HG03108 (cell line): ENCODE measurements around the gene DZIP1L.
"Not testable (repeated sequence)": the region's sequence is repeated elsewhere in the genome, so short reads cannot be mapped to it uniquely, and the experiment has no call there.

ENCODE experiments used
- ATAC-seq: cut with Tn5 transposase; IDR thresholded peaks from one replicate; pipeline ENCODE4 v1.9.1; 2021; ENCODE audit warnings: moderate library complexity; ENCODE audit not compliant: unreplicated experiment

DZIP1L gene

GRCh38 chr3:138114988-138115971 is at the start of gene DZIP1L:
TSS of gene DZIP1L (minus strand) at chr3:138115608. CDS start at chr3:138103971, 11,637 bp downstream.
- peak; percentile 89 for ATAC-seq

- ATAC-seq, result no peak
These were observed 49.7 kb upstream of the DZIP1L start for GRCh38 chr3:138165061-138165460.

- ATAC-seq, result no peak
These were observed 42.3 kb upstream of the DZIP1L start for GRCh38 chr3:138157743-138158142.

GRCh38 chr3:138154534-138154933 is 39.1 kb upstream of the DZIP1L start:
- no peak for ATAC-seq

GRCh38 chr3:138148503-138148902 is 33.1 kb upstream of the DZIP1L start:
- no peak for ATAC-seq

- not testable (repeated sequence) for ATAC-seq
These were observed 26.8 kb upstream of the DZIP1L start for GRCh38 chr3:138142181-138142580.

GRCh38 chr3:138140940-138141339 is 25.5 kb upstream of the DZIP1L start:
- ATAC-seq, result no peak

- ATAC-seq, result no peak
These were observed 24.3 kb upstream of the DZIP1L start for GRCh38 chr3:138139691-138140090.

GRCh38 chr3:138137861-138138260 is 22.5 kb upstream of the DZIP1L start:
- ATAC-seq, result no peak

- no peak for ATAC-seq
These were observed 20.8 kb upstream of the DZIP1L start for GRCh38 chr3:138136201-138136600.

GRCh38 chr3:138135833-138136194 is 20.4 kb upstream of the DZIP1L start:
- ATAC-seq, result no peak

GRCh38 chr3:138135146-138135832 is 19.9 kb upstream of the DZIP1L start:
- no peak for ATAC-seq

GRCh38 chr3:138132239-138132638 is 16.8 kb upstream of the DZIP1L start, which contains the start of gene A4GNT:
TSS of gene A4GNT (minus strand) at chr3:138132390. CDS start at chr3:138131256, 1,134 bp downstream.
- no peak for ATAC-seq

- no peak for ATAC-seq
These were observed 12.4 kb upstream of the DZIP1L start for GRCh38 chr3:138127636-138128365.

- ATAC-seq, result no peak
These were observed 10.3 kb upstream of the DZIP1L start for GRCh38 chr3:138125548-138126221.

- ATAC-seq, result no peak
These were observed 9.4 kb upstream of the DZIP1L start for GRCh38 chr3:138124706-138125355.

GRCh38 chr3:138124188-138124587 is 8.8 kb upstream of the DZIP1L start:
- no peak for ATAC-seq

GRCh38 chr3:138119423-138119766 is 4.0 kb upstream of the DZIP1L start:
- ATAC-seq, result no peak

GRCh38 chr3:138118612-138119422 is 3.4 kb upstream of the DZIP1L start:
- peak; percentile 47 for ATAC-seq
